ENCODE results near the gene ITM2B.
"Not testable (repeated sequence)": the region's sequence is repeated elsewhere in the genome, so short reads cannot be mapped to it uniquely, and the experiment has no call there.

Gene ITM2B

GRCh38 chr13:48233046-48233888 is at the start of gene ITM2B:
Gene ITM2B (plus strand): TSS chr13:48233206. CDS start chr13:48233361, 155 bp downstream.
- DNase-seq (ENCODE audit: low spot score): peak; percentile 67

- peak; percentile 37 for DNase-seq (ENCODE audit: low spot score)
These were observed 48.7 kb upstream of the ITM2B start for GRCh38 chr13:48184260-48184659.

GRCh38 chr13:48185018-48185417 is 48.0 kb upstream of the ITM2B start:
- DNase-seq (ENCODE audit: low spot score): no peak

GRCh38 chr13:48186722-48187121 is 46.3 kb upstream of the ITM2B start:
- no peak for DNase-seq (ENCODE audit: low spot score)

- peak; percentile 51 for DNase-seq (ENCODE audit: low spot score)
These were observed 44.9 kb upstream of the ITM2B start for GRCh38 chr13:48188131-48188530.

GRCh38 chr13:48188601-48189000 is 44.4 kb upstream of the ITM2B start:
- no peak for DNase-seq (ENCODE audit: low spot score)

GRCh38 chr13:48189171-48189570 is 43.8 kb upstream of the ITM2B start:
- no peak for DNase-seq (ENCODE audit: low spot score)

- no peak for DNase-seq (ENCODE audit: low spot score)
These were observed 40.5 kb upstream of the ITM2B start for GRCh38 chr13:48192411-48192935.

- peak; percentile 77 for DNase-seq (ENCODE audit: low spot score)
These were observed 38.6 kb upstream of the ITM2B start for GRCh38 chr13:48194379-48194754.

- no peak for DNase-seq (ENCODE audit: low spot score)
These were observed 33.5 kb upstream of the ITM2B start for GRCh38 chr13:48199404-48199946.

GRCh38 chr13:48201044-48201443 is 32.0 kb upstream of the ITM2B start:
- no peak for DNase-seq (ENCODE audit: low spot score)

GRCh38 chr13:48207207-48207606 is 25.8 kb upstream of the ITM2B start:
- DNase-seq (ENCODE audit: low spot score): not testable (repeated sequence)

- DNase-seq (ENCODE audit: low spot score): no peak
These were observed 22.8 kb upstream of the ITM2B start for GRCh38 chr13:48210178-48210577.

GRCh38 chr13:48214519-48215121 is 18.4 kb upstream of the ITM2B start:
- no peak for DNase-seq (ENCODE audit: low spot score)

- DNase-seq (ENCODE audit: low spot score): not testable (repeated sequence)
These were observed 17.3 kb upstream of the ITM2B start for GRCh38 chr13:48215511-48216203.

GRCh38 chr13:48216204-48216711 is 16.7 kb upstream of the ITM2B start:
- no peak for DNase-seq (ENCODE audit: low spot score)

GRCh38 chr13:48220592-48220980 is 12.4 kb upstream of the ITM2B start:
- no peak for DNase-seq (ENCODE audit: low spot score)

GRCh38 chr13:48220981-48221685 is 11.9 kb upstream of the ITM2B start:
- DNase-seq (ENCODE audit: low spot score): no peak

- DNase-seq (ENCODE audit: low spot score): peak; percentile 37
These were observed 11.3 kb upstream of the ITM2B start for GRCh38 chr13:48221686-48222187.

- no peak for DNase-seq (ENCODE audit: low spot score)
These were observed 10.4 kb upstream of the ITM2B start for GRCh38 chr13:48222358-48223301.
